OCI-LY7 (cell line): ENCODE results near the gene HYCC2. TPM values are rescaled to one million over a fixed set of nuclear protein-coding genes. Genes with fewer than 3 reads are reported as not detected.
"Not testable (repeated sequence)": the region's sequence is repeated elsewhere in the genome, so short reads cannot be mapped to it uniquely, and the experiment has no call there.

ENCODE experiments used
- BruUV-seq: library from RNA; stranded (reverse); fragments of 400-500 nt; replicated peaks from 2 replicates; lab custom pipeline; 2021; lab: Mats Ljungman, UMichigan
- CTCF ChIA-PET: fragments of 300-600 bp; sonication (Branson Sonifier 250); formaldehyde crosslinking; loops from one replicate; lab custom pipeline; 2022; ENCODE audit warnings: antibody characterized with exemption; ENCODE audit not compliant: unreplicated experiment; lab: Charles Lee
- POLR2A ChIA-PET: fragments of 300-600 bp; sonication (Branson Sonifier 250); formaldehyde crosslinking; loops from one replicate; lab custom pipeline; 2022; ENCODE audit warnings: antibody characterized with exemption; lab: Charles Lee
- DNase-seq: peaks from one replicate; pipeline ENCODE4 v3.0.0-alpha.2; 2015; ENCODE audit warnings: low spot score
- H2AFZ ChIP-seq: fragments of 200-600 bp; sonication (generic), shearing (Covaris generic); 2 replicates; pipeline ENCODE4 v1.6.1; 2014; ENCODE audit warnings: mild to moderate bottlenecking, antibody characterized with exemption, low read length, moderate library complexity
- H3K27ac ChIP-seq: fragments of 200-600 bp; sonication (generic); 2 replicates; pipeline ENCODE4 v1.5.1; 2014; ENCODE audit warnings: mixed run types, low read depth, mild to moderate bottlenecking, moderate library complexity, low read length, inconsistent platforms; ENCODE audit not compliant: poor library complexity, severe bottlenecking
- H3K36me3 ChIP-seq: fragments of 200-600 bp; sonication (generic); 2 replicates; pipeline ENCODE4 v1.6.1; 2014; ENCODE audit warnings: mild to moderate bottlenecking, antibody characterized with exemption, low read length, moderate library complexity, mixed read lengths; ENCODE audit not compliant: insufficient read depth
- H3K4me1 ChIP-seq: fragments of 200-600 bp; sonication (generic); 2 replicates; pipeline ENCODE4 v1.5.1; 2014; ENCODE audit warnings: mild to moderate bottlenecking, low read length; ENCODE audit not compliant: insufficient read depth, poor library complexity, severe bottlenecking
- H3K4me2 ChIP-seq: fragments of 200-600 bp; sonication (generic); 2 replicates; pipeline ENCODE4 v1.6.1; 2014; ENCODE audit warnings: mild to moderate bottlenecking, low read length
- H3K4me3 ChIP-seq: fragments of 200-600 bp; sonication (generic); 2 replicates; pipeline ENCODE4 v1.5.1; 2014; ENCODE audit warnings: mild to moderate bottlenecking, low read depth, low read length; ENCODE audit not compliant: poor library complexity, severe bottlenecking
- H3K79me2 ChIP-seq: fragments of 200-600 bp; sonication (generic); 2 replicates; pipeline ENCODE4 v1.6.1; 2016; ENCODE audit warnings: low read depth, mild to moderate bottlenecking, low read length, moderate library complexity, mixed read lengths; ENCODE audit not compliant: insufficient read depth
- H3K9me2 ChIP-seq: fragments of 200-600 bp; sonication (generic); 2 replicates; pipeline ENCODE4 v1.6.1; 2016; ENCODE audit warnings: mild to moderate bottlenecking, low read length, mixed read lengths; ENCODE audit not compliant: insufficient read depth
- H3K9me3 ChIP-seq: fragments of 200-600 bp; sonication (generic); 2 replicates; pipeline ENCODE4 v1.6.1; 2014; ENCODE audit warnings: mild to moderate bottlenecking, mixed run types, low read length, mixed read lengths
- H4K20me1 ChIP-seq: fragments of 200-600 bp; sonication (generic); 2 replicates; pipeline ENCODE4 v1.6.1; 2014; ENCODE audit warnings: mild to moderate bottlenecking, antibody characterized with exemption, low read length, moderate library complexity, mixed read lengths; ENCODE audit not compliant: insufficient read depth
- CTCF ChIP-seq: fragments of 200-600 bp; sonication (generic); conservative IDR thresholded peaks from 2 replicates; pipeline ENCODE4 v1.5.1; 2014; ENCODE audit warnings: mild to moderate bottlenecking, antibody characterized with exemption, low read length, moderate library complexity, mixed read lengths
- EZH2phosphoT487 ChIP-seq: fragments of 200-600 bp; sonication (generic); IDR thresholded peaks from 2 replicates; pipeline ENCODE4 v1.6.1; 2018; ENCODE audit warnings: low read depth, borderline replicate concordance, mild to moderate bottlenecking, mixed run types, antibody characterized with exemption, low read length, moderate library complexity, mixed read lengths
- intact Hi-C: fragments of 100-400 bp; cut with micrococcal nuclease; formaldehyde crosslinking; loops from one replicate; pipeline ENCODE4 v1.10.0; 2022; ENCODE audit not compliant: unreplicated experiment
- total RNA-seq, 2 experiments: library from RNA; depleted of rRNA in 1 of 2; stranded (reverse); fragments of >200 nt in 1 of 2; shearing (Covaris generic) in 1 of 2; gene quantifications; 2 replicates each; pipeline ENCODE4 v1.2.3, GENCODE V29; 2014 to 2022

The HYCC2 gene
- total RNA-seq, 2 experiments from 2014 or later = 8.6 to 22.0 TPM

GRCh38 chr2:201070948-201071478 is 458 bp downstream of the HYCC2 start:
- intact Hi-C loops = loop anchor here (1.0 to 2.0 kb wide), 4 partner anchors 47 to 162 kb away; partner anchors contain the start of gene ORC2
- TF ChIP-seq EZH2phosphoT487 (no peak), CTCF (no peak)
- H3K4me1 ChIP-seq = peaks cover 41% of the 10 kb centered on the region
- peak; percentile 32 for DNase-seq
- no peaks in the 10 kb centered on the region for H3K9me3 ChIP-seq
- H3K4me3 ChIP-seq = peak overlapping the region; percentile 74
- peak overlapping the region; percentile 58 for H3K27ac ChIP-seq
- no peaks in the 10 kb centered on the region for H3K9me2 ChIP-seq
- BruUV-seq = no TSS peak
- peaks cover 86% of the 10 kb centered on the region for H3K79me2 ChIP-seq
- CTCF ChIA-PET = interaction anchor here (1.2 kb wide), 1 partner anchor 161 kb away, joined by 5 read pairs; no protein-coding TSS in a partner anchor
- H2AFZ ChIP-seq = peak overlapping the region; percentile 26; the same call in 1 of the 2 replicates
- POLR2A ChIA-PET = interaction anchor here (0.6 to 1.7 kb wide), 7 partner anchors 45 to 539 kb away, joined by 3 to 5 read pairs (median 3); partner anchors contain the start of genes CFLAR and NIF3L1
- H3K36me3 ChIP-seq = peaks cover 4% of the 10 kb centered on the region; the same call in 1 of the 2 replicates
- H3K4me2 ChIP-seq = peak overlapping the region; percentile 80
- no peaks in the 10 kb centered on the region for H4K20me1 ChIP-seq

- POLR2A ChIA-PET = interaction anchor here (0.7 kb wide), 1 partner anchor 8 kb away, joined by 3 read pairs; no protein-coding TSS in a partner anchor
- TF ChIP-seq CTCF = no peak
- BruUV-seq = no TSS peak
- Histone ChIP-seq H3K4me2 (no peak overlapping the region), H3K9me2 (no peaks in the 10 kb centered on the region), H3K4me1 (peaks cover 36% of the 10 kb centered on the region), H3K79me2 (peaks cover 79% of the 10 kb centered on the region), H2AFZ (no peak overlapping the region), H3K4me3 (no peak overlapping the region), H3K27ac (no peak overlapping the region), H3K9me3 (no peaks in the 10 kb centered on the region), H4K20me1 (peaks cover 7% of the 10 kb centered on the region; the same call in 1 of the 2 replicates), H3K36me3 (peaks cover 21% of the 10 kb centered on the region)
- CTCF ChIA-PET = no interaction called here
- intact Hi-C loops = loop anchor here (5.0 kb wide), 1 partner anchor 253 kb away; the partner anchor contains the start of gene BZW1
- DNase-seq = no peak
Observed at GRCh38 chr2:201064797-201065329, 6.6 kb downstream of the HYCC2 start.

- H3K4me2 ChIP-seq, H3K9me2 ChIP-seq, H4K20me1 ChIP-seq, intact Hi-C loops, POLR2A ChIA-PET, H3K4me3 ChIP-seq, DNase-seq, BruUV-seq, CTCF ChIA-PET, H3K9me3 ChIP-seq, H3K27ac ChIP-seq, H2AFZ ChIP-seq: not testable (repeated sequence)
- peaks cover 28% of the 10 kb centered on the region for H3K4me1 ChIP-seq
- peaks cover 76% of the 10 kb centered on the region for H3K79me2 ChIP-seq
- peaks cover 25% of the 10 kb centered on the region for H3K36me3 ChIP-seq
Observed at GRCh38 chr2:201063516-201063915, 8.0 kb downstream of the HYCC2 start.
